ENCODE data around the gene SHROOM1. TPM values are rescaled to one million over a fixed set of nuclear protein-coding genes. Genes with fewer than 3 reads are reported as not detected.

Gene SHROOM1
- total and polyA plus RNA-seq, 9 of the 15 experiments (the other 6 are each of a cell fraction or from before 2014, with no cell fraction given) = 0.44 to 26.5 (median 11.9) TPM

GRCh38 chr5:132820162-132820754 lies 10.2 kb downstream of the SHROOM1 start (continued):
- peak; percentile 94 for TF ChIP-seq REST (IDR thresholded peaks at IDR 0.05; ENCODE audit: borderline replicate concordance)
- no peak for TF ChIP-seq REST (CRISPR knock-in tag; IDR thresholded peaks at IDR 0.05; ENCODE audit: low read depth)

All from K562 (cell line).